WTC11 (cell line): ENCODE results near the gene PTGER3. TPM values are rescaled to one million over a fixed set of nuclear protein-coding genes. Genes with fewer than 3 reads are reported as not detected.

Experiments used
- ATAC-seq: fragments of 200-7000 bp; cut with Tn5 transposase; 2 replicates; pipeline ENCODE4 v1.10.0; 2021; ENCODE audit warnings: mild to moderate bottlenecking, moderate library complexity
- CTCF ChIA-PET: fragments of 300-600 bp; sonication (Branson Sonifier 250); formaldehyde crosslinking; loops from one replicate; lab custom pipeline; 2021; ENCODE audit warnings: antibody characterized with exemption; lab: Charles Lee
- POLR2A ChIA-PET: fragments of 350-600 bp; sonication (Branson Sonifier 250); formaldehyde crosslinking; loops from one replicate; lab custom pipeline; 2021; ENCODE audit warnings: antibody characterized with exemption; lab: Charles Lee
- DNase-seq: peaks from one replicate; pipeline ENCODE4 v3.0.0; 2021; ENCODE audit warnings: low spot score
- H3K27ac Mint-ChIP-seq: 2 replicates; pipeline ENCODE4 v1.8.0; 2021; ENCODE audit warnings: mixed read lengths
- H3K27me3 Mint-ChIP-seq: 2 replicates; pipeline ENCODE4 v1.8.0; 2021; ENCODE audit warnings: low read depth, mild to moderate bottlenecking, moderate library complexity, mixed read lengths
- H3K36me3 Mint-ChIP-seq: 2 replicates; pipeline ENCODE4 v1.8.0; 2021; ENCODE audit warnings: mixed read lengths
- H3K4me1 Mint-ChIP-seq: 2 replicates; pipeline ENCODE4 v1.8.0; 2022; ENCODE audit warnings: mixed read lengths
- H3K4me3 Mint-ChIP-seq: 2 replicates; pipeline ENCODE4 v1.8.0; 2021; ENCODE audit warnings: mild to moderate bottlenecking, moderate library complexity, mixed read lengths
- H3K9me3 Mint-ChIP-seq: 2 replicates; pipeline ENCODE4 v1.8.0; 2021; ENCODE audit warnings: mixed read lengths
- CREB1 ChIP-seq: sonication (generic); formaldehyde crosslinking; IDR thresholded peaks from 2 replicates; pipeline ENCODE4 v1.8.0; 2023; ENCODE audit warnings: mild to moderate bottlenecking, missing genetic modification reagents
- ELF4 ChIP-seq: sonication (generic); formaldehyde crosslinking; IDR thresholded peaks from 2 replicates; pipeline ENCODE4 v1.8.1; 2022; ENCODE audit warnings: low read depth, mild to moderate bottlenecking, moderate library complexity, missing genetic modification reagents
- ESRRA ChIP-seq: sonication (generic); formaldehyde crosslinking; IDR thresholded peaks from 2 replicates; pipeline ENCODE4 v1.8.1; 2022; ENCODE audit warnings: mild to moderate bottlenecking, missing genetic modification reagents, borderline replicate concordance
- JUN ChIP-seq: sonication (generic); formaldehyde crosslinking; IDR thresholded peaks from 2 replicates; pipeline ENCODE4 v1.8.0; 2023; ENCODE audit warnings: mild to moderate bottlenecking, missing genetic modification reagents
- NFYB ChIP-seq: sonication (generic); formaldehyde crosslinking; conservative IDR thresholded peaks from 2 replicates; pipeline ENCODE4 v1.8.0; 2022; ENCODE audit warnings: low read depth, missing genetic modification reagents
- NR3C1 ChIP-seq: sonication (generic); formaldehyde crosslinking; conservative IDR thresholded peaks from 2 replicates; pipeline ENCODE4 v1.8.1; 2023; ENCODE audit warnings: low read depth, mild to moderate bottlenecking, missing genetic modification reagents
- PRRX2 ChIP-seq: fragments of 250-450 bp; sonication (Bioruptor Pico); IDR thresholded peaks from 2 replicates; pipeline ENCODE4 v1.8.0; 2021; ENCODE audit warnings: mild to moderate bottlenecking
- SOX15 ChIP-seq: fragments of 250-450 bp; sonication (Bioruptor Pico); IDR thresholded peaks from 2 replicates; pipeline ENCODE4 v1.9.0; 2021; ENCODE audit warnings: mild to moderate bottlenecking
- TCF7 ChIP-seq: sonication (generic); formaldehyde crosslinking; IDR thresholded peaks from 2 replicates; pipeline ENCODE4 v1.8.0; 2022; ENCODE audit warnings: mild to moderate bottlenecking, low read depth, missing genetic modification reagents, moderate library complexity
- TP53 ChIP-seq: sonication (generic); formaldehyde crosslinking; IDR thresholded peaks from 2 replicates; pipeline ENCODE4 v1.8.1; 2023; ENCODE audit warnings: mild to moderate bottlenecking, missing genetic modification reagents
- ZBTB21 ChIP-seq: sonication (generic); formaldehyde crosslinking; IDR thresholded peaks from 2 replicates; pipeline ENCODE4 v1.8.1; 2023; ENCODE audit warnings: mild to moderate bottlenecking, missing genetic modification reagents, borderline replicate concordance
- ZNF138 ChIP-seq: sonication (generic); formaldehyde crosslinking; conservative IDR thresholded peaks from 2 replicates; pipeline ENCODE4 v1.8.1; 2022; ENCODE audit warnings: mild to moderate bottlenecking, moderate library complexity, missing genetic modification reagents
- total RNA-seq: library from RNA; stranded (reverse); gene quantifications from 3 replicates; pipeline ENCODE4 v1.2.3, GENCODE V29; 2021
- TF ChIP-seq, protein P1 (sequence below): sonication (generic); formaldehyde crosslinking; IDR thresholded peaks from 2 replicates; pipeline ENCODE4 v1.8.1; 2022; ENCODE audit warnings: low read depth, mild to moderate bottlenecking, moderate library complexity, missing genetic modification reagents, borderline replicate concordance
- TF ChIP-seq, protein P2 (sequence below): sonication (generic); formaldehyde crosslinking; IDR thresholded peaks from 2 replicates; pipeline ENCODE4 v1.8.0; 2023; ENCODE audit warnings: missing genetic modification reagents
- TF ChIP-seq, protein P3 (sequence below): sonication (generic); formaldehyde crosslinking; IDR thresholded peaks from 2 replicates; pipeline ENCODE4 v1.8.1; 2023; ENCODE audit warnings: mild to moderate bottlenecking, missing genetic modification reagents
- TF ChIP-seq, protein P4 (sequence below): fragments of 250-450 bp; sonication (Bioruptor Pico); IDR thresholded peaks from 2 replicates; pipeline ENCODE4 v1.9.0; 2021; ENCODE audit warnings: mild to moderate bottlenecking, borderline replicate concordance
- TF ChIP-seq, protein P5 (sequence below): fragments of 250-450 bp; sonication (Bioruptor Pico); IDR thresholded peaks from 2 replicates; pipeline ENCODE4 v1.9.0; 2021; ENCODE audit warnings: mild to moderate bottlenecking
- TF ChIP-seq, protein P6 (sequence below): fragments of 250-450 bp; sonication (Bioruptor Pico); IDR thresholded peaks from 2 replicates; pipeline ENCODE4 v1.9.0; 2021; ENCODE audit warnings: mild to moderate bottlenecking
- TF ChIP-seq, protein P7 (sequence below): sonication (generic); formaldehyde crosslinking; IDR thresholded peaks from 2 replicates; pipeline ENCODE4 v1.8.1; 2022; ENCODE audit warnings: missing genetic modification reagents, borderline replicate concordance

PTGER3 gene
- total RNA-seq, 1 experiment from 2014 or later = 0.50 TPM

DNA sequence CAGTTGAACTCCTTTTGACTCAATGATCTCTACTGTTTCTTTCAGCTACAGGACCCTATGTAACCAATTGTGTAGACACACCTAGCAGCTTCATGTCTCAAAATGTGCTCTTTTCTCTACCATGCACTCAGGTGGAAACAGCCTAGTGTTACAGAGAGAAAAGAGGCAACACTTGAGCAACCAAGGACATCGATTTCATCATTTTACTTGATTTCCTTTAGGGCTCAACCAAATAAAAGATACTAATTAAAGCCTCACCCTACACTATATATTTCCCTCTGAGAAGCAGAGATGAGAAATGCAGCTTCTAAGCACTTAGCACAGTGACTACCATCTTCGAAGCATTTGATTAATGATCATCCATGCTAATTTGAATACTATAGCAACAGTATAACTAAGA is 55.1 kb downstream of the PTGER3 start (continued):
- TF ChIP-seq, protein P1, sequence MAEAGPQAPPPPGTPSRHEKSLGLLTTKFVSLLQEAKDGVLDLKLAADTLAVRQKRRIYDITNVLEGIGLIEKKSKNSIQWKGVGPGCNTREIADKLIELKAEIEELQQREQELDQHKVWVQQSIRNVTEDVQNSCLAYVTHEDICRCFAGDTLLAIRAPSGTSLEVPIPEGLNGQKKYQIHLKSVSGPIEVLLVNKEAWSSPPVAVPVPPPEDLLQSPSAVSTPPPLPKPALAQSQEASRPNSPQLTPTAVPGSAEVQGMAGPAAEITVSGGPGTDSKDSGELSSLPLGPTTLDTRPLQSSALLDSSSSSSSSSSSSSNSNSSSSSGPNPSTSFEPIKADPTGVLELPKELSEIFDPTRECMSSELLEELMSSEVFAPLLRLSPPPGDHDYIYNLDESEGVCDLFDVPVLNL (CRISPR knock-in tag) = no peak
- TF ChIP-seq, protein P2, sequence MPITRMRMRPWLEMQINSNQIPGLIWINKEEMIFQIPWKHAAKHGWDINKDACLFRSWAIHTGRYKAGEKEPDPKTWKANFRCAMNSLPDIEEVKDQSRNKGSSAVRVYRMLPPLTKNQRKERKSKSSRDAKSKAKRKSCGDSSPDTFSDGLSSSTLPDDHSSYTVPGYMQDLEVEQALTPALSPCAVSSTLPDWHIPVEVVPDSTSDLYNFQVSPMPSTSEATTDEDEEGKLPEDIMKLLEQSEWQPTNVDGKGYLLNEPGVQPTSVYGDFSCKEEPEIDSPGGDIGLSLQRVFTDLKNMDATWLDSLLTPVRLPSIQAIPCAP (CRISPR knock-in tag) = no peak
- no peak for TF ChIP-seq TP53
- no peak for TF ChIP-seq ELF4 (CRISPR knock-in tag)
- no peak for TF ChIP-seq ESRRA (CRISPR knock-in tag)
- TF ChIP-seq, protein P3, sequence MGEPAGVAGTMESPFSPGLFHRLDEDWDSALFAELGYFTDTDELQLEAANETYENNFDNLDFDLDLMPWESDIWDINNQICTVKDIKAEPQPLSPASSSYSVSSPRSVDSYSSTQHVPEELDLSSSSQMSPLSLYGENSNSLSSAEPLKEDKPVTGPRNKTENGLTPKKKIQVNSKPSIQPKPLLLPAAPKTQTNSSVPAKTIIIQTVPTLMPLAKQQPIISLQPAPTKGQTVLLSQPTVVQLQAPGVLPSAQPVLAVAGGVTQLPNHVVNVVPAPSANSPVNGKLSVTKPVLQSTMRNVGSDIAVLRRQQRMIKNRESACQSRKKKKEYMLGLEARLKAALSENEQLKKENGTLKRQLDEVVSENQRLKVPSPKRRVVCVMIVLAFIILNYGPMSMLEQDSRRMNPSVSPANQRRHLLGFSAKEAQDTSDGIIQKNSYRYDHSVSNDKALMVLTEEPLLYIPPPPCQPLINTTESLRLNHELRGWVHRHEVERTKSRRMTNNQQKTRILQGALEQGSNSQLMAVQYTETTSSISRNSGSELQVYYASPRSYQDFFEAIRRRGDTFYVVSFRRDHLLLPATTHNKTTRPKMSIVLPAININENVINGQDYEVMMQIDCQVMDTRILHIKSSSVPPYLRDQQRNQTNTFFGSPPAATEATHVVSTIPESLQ (CRISPR knock-in tag) = no peak
- no peak for TF ChIP-seq JUN (CRISPR knock-in tag)
- TF ChIP-seq, protein P4, sequence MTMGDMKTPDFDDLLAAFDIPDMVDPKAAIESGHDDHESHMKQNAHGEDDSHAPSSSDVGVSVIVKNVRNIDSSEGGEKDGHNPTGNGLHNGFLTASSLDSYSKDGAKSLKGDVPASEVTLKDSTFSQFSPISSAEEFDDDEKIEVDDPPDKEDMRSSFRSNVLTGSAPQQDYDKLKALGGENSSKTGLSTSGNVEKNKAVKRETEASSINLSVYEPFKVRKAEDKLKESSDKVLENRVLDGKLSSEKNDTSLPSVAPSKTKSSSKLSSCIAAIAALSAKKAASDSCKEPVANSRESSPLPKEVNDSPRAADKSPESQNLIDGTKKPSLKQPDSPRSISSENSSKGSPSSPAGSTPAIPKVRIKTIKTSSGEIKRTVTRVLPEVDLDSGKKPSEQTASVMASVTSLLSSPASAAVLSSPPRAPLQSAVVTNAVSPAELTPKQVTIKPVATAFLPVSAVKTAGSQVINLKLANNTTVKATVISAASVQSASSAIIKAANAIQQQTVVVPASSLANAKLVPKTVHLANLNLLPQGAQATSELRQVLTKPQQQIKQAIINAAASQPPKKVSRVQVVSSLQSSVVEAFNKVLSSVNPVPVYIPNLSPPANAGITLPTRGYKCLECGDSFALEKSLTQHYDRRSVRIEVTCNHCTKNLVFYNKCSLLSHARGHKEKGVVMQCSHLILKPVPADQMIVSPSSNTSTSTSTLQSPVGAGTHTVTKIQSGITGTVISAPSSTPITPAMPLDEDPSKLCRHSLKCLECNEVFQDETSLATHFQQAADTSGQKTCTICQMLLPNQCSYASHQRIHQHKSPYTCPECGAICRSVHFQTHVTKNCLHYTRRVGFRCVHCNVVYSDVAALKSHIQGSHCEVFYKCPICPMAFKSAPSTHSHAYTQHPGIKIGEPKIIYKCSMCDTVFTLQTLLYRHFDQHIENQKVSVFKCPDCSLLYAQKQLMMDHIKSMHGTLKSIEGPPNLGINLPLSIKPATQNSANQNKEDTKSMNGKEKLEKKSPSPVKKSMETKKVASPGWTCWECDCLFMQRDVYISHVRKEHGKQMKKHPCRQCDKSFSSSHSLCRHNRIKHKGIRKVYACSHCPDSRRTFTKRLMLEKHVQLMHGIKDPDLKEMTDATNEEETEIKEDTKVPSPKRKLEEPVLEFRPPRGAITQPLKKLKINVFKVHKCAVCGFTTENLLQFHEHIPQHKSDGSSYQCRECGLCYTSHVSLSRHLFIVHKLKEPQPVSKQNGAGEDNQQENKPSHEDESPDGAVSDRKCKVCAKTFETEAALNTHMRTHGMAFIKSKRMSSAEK (CRISPR knock-in tag) = no peak
- TF ChIP-seq, protein P5, sequence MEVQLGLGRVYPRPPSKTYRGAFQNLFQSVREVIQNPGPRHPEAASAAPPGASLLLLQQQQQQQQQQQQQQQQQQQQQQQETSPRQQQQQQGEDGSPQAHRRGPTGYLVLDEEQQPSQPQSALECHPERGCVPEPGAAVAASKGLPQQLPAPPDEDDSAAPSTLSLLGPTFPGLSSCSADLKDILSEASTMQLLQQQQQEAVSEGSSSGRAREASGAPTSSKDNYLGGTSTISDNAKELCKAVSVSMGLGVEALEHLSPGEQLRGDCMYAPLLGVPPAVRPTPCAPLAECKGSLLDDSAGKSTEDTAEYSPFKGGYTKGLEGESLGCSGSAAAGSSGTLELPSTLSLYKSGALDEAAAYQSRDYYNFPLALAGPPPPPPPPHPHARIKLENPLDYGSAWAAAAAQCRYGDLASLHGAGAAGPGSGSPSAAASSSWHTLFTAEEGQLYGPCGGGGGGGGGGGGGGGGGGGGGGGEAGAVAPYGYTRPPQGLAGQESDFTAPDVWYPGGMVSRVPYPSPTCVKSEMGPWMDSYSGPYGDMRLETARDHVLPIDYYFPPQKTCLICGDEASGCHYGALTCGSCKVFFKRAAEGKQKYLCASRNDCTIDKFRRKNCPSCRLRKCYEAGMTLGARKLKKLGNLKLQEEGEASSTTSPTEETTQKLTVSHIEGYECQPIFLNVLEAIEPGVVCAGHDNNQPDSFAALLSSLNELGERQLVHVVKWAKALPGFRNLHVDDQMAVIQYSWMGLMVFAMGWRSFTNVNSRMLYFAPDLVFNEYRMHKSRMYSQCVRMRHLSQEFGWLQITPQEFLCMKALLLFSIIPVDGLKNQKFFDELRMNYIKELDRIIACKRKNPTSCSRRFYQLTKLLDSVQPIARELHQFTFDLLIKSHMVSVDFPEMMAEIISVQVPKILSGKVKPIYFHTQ (CRISPR knock-in tag) = no peak
- no peak for TF ChIP-seq ZBTB21 (CRISPR knock-in tag)
- no peak for TF ChIP-seq ZNF138 (CRISPR knock-in tag)
- TF ChIP-seq CREB1 (CRISPR knock-in tag) = no peak

DNA sequence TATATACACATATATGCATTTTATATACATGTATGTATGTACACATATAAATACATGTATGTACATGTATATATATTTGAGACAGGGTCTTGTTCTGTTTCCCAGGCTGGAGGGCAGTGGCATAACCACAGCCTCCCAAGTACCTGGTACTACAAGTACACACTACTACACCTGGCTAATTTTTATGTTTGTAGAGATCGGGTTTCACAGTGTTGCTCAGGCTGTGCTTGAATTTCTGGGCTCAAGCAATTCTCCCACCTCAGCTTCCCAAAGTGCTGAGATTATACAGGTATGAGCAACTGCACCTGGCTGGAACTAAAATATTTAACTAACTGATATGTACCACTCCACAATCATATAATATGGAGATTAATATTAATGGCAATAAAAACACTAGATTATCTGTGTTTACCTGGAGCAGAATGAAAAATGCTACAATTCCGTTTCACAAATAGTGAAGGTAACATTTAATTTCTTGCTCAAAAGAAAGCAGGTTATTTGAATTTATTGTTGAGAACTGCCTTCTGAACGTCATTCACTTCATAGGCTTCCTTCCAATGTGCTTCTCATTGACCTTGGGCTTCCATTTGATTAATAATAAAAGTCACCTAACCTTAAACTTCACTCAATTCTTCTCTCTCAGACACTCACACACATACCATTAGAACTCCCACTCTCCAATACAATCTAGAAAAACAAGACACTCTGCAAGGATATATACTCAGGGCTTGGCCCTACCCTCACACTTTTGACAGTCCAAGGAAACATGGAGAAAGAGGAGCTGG is 57.0 kb downstream of the PTGER3 start:
- Mint-ChIP-seq H3K9me3 (peaks cover 7% of the 10 kb centered on the region; the same call in 1 of the 2 replicates), H3K36me3 (no peaks in the 10 kb centered on the region), H3K27ac (no peak overlapping the region), H3K4me3 (no peak overlapping the region), H3K27me3 (no peaks in the 10 kb centered on the region), H3K4me1 (no peaks in the 10 kb centered on the region; the same call in 1 of the 2 replicates)
- ChIA-PET POLR2A (no interaction called here), CTCF (no interaction called here)
- ATAC-seq (no peak), DNase-seq (no peak)
- TF ChIP-seq NFYB (CRISPR knock-in tag) (no peak), NR3C1 (no peak), JUN (CRISPR knock-in tag) (no peak), SOX15 (CRISPR knock-in tag) (no peak), PRRX2 (CRISPR knock-in tag) (no peak), TCF7 (no peak)
- TF ChIP-seq, protein P5 (CRISPR knock-in tag) = no peak
- TF ChIP-seq, protein P6, sequence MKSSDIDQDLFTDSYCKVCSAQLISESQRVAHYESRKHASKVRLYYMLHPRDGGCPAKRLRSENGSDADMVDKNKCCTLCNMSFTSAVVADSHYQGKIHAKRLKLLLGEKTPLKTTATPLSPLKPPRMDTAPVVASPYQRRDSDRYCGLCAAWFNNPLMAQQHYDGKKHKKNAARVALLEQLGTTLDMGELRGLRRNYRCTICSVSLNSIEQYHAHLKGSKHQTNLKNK (CRISPR knock-in tag) = no peak
- TF ChIP-seq, protein P7, sequence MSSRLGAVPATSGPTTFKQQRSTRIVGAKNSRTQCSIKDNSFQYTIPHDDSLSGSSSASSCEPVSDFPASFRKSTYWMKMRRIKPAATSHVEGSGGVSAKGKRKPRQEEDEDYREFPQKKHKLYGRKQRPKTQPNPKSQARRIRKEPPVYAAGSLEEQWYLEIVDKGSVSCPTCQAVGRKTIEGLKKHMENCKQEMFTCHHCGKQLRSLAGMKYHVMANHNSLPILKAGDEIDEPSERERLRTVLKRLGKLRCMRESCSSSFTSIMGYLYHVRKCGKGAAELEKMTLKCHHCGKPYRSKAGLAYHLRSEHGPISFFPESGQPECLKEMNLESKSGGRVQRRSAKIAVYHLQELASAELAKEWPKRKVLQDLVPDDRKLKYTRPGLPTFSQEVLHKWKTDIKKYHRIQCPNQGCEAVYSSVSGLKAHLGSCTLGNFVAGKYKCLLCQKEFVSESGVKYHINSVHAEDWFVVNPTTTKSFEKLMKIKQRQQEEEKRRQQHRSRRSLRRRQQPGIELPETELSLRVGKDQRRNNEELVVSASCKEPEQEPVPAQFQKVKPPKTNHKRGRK = no peak
